ENCODE data around the gene TSPAN3. TPM values are rescaled to one million over a fixed set of nuclear protein-coding genes. Genes with fewer than 3 reads are reported as not detected.
A peak's percentile ranks its signal among the peaks of the same experiment; 100 is the strongest.

The TSPAN3 gene
- total RNA-seq, 1 experiment from 2014 or later, result 140 TPM

- H4K20me1 ChIP-seq (ENCODE audit: low read length), result no peaks in the 10 kb centered on the region
- no peaks in the 10 kb centered on the region for H3K27me3 ChIP-seq (ENCODE audit: low read length)
- CTCF ChIA-PET, result no interaction called here
- intact Hi-C loops (cut with micrococcal nuclease), result no loop called here
- peaks cover 64% of the 10 kb centered on the region for H3K79me2 ChIP-seq (ENCODE audit: low read length)
- H3K4me1 ChIP-seq (ENCODE audit: insufficient read depth, low read length), result peaks cover 31% of the 10 kb centered on the region
- H3K4me2 ChIP-seq (ENCODE audit: low read length), result no peak overlapping the region
- H3K36me3 ChIP-seq (ENCODE audit: low read depth, low read length), result peaks cover 10% of the 10 kb centered on the region
- H3K4me3 ChIP-seq (ENCODE audit: low read length), result no peak overlapping the region
- DNase-seq, result peak; percentile 15
- no peak for ATAC-seq
- POLR2A ChIA-PET (ENCODE audit: unreplicated experiment), result no interaction called here
- TF ChIP-seq EZH2phosphoT487 (IDR thresholded peaks at IDR 0.05; ENCODE audit: borderline replicate concordance, low read length) (no peak), EZH2 (IDR thresholded peaks at IDR 0.05; ENCODE audit: low read length, unreplicated experiment) (no peak)
- TF ChIP-seq, protein P1, sequence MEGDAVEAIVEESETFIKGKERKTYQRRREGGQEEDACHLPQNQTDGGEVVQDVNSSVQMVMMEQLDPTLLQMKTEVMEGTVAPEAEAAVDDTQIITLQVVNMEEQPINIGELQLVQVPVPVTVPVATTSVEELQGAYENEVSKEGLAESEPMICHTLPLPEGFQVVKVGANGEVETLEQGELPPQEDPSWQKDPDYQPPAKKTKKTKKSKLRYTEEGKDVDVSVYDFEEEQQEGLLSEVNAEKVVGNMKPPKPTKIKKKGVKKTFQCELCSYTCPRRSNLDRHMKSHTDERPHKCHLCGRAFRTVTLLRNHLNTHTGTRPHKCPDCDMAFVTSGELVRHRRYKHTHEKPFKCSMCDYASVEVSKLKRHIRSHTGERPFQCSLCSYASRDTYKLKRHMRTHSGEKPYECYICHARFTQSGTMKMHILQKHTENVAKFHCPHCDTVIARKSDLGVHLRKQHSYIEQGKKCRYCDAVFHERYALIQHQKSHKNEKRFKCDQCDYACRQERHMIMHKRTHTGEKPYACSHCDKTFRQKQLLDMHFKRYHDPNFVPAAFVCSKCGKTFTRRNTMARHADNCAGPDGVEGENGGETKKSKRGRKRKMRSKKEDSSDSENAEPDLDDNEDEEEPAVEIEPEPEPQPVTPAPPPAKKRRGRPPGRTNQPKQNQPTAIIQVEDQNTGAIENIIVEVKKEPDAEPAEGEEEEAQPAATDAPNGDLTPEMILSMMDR (conservative IDR thresholded peaks at IDR 0.05; ENCODE audit: low read depth, low read length), result no peak
- H3K27ac ChIP-seq (ENCODE audit: low read length), result no peak overlapping the region
- no peaks in the 10 kb centered on the region for H3F3A ChIP-seq (ENCODE audit: low read length, unreplicated experiment)
- no TSS peak for BruUV-seq (replicated peaks)
- no peak overlapping the region for H2AFZ ChIP-seq (ENCODE audit: low read length)
- H3K9me2 ChIP-seq (replicated peaks; ENCODE audit: low read length), result no peaks in the 10 kb centered on the region
- no peak overlapping the region for H3K9ac ChIP-seq (ENCODE audit: low read length)
- H3K9me3 ChIP-seq (ENCODE audit: low read length), result no peaks in the 10 kb centered on the region
Measured at GRCh38 chr15:77057685-77058084, 13.2 kb downstream of the TSPAN3 start.

GRCh38 chr15:77057072-77057471, 13.8 kb downstream of the TSPAN3 start:
- peaks cover 58% of the 10 kb centered on the region for H3K79me2 ChIP-seq (ENCODE audit: low read length)
- no peak overlapping the region for H3K4me3 ChIP-seq (ENCODE audit: low read length)
- no peaks in the 10 kb centered on the region for H3F3A ChIP-seq (ENCODE audit: low read length, unreplicated experiment)
- H4K20me1 ChIP-seq (ENCODE audit: low read length), result no peaks in the 10 kb centered on the region
- ATAC-seq (no peak), DNase-seq (no peak)
- ChIA-PET CTCF (no interaction called here), POLR2A (ENCODE audit: unreplicated experiment) (no interaction called here)
- H2AFZ ChIP-seq (ENCODE audit: low read length), result no peak overlapping the region
- BruUV-seq (replicated peaks), result no TSS peak
- no peak overlapping the region for H3K4me2 ChIP-seq (ENCODE audit: low read length)
- H3K4me1 ChIP-seq (ENCODE audit: insufficient read depth, low read length), result peaks cover 26% of the 10 kb centered on the region
- H3K36me3 ChIP-seq (ENCODE audit: low read depth, low read length), result peaks cover 14% of the 10 kb centered on the region
- no peaks in the 10 kb centered on the region for H3K27me3 ChIP-seq (ENCODE audit: low read length)
- intact Hi-C loops (cut with micrococcal nuclease), result no loop called here
- TF ChIP-seq EZH2phosphoT487 (IDR thresholded peaks at IDR 0.05; ENCODE audit: borderline replicate concordance, low read length), result no peak
- TF ChIP-seq EZH2 (IDR thresholded peaks at IDR 0.05; ENCODE audit: low read length, unreplicated experiment), result no peak
- TF ChIP-seq, protein P1 (conservative IDR thresholded peaks at IDR 0.05; ENCODE audit: low read depth, low read length), result no peak
- H3K9ac ChIP-seq (ENCODE audit: low read length), result no peak overlapping the region
- H3K9me3 ChIP-seq (ENCODE audit: low read length), result no peaks in the 10 kb centered on the region
- no peak overlapping the region for H3K27ac ChIP-seq (ENCODE audit: low read length)
- H3K9me2 ChIP-seq (replicated peaks; ENCODE audit: low read length), result no peaks in the 10 kb centered on the region

GRCh38 chr15:77053709-77054108, 17.2 kb downstream of the TSPAN3 start:
- BruUV-seq (replicated peaks), result no TSS peak
- H3K4me1 ChIP-seq (ENCODE audit: insufficient read depth, low read length), result peaks cover 13% of the 10 kb centered on the region
- intact Hi-C loops (cut with micrococcal nuclease), result no loop called here
- H3K4me2 ChIP-seq (ENCODE audit: low read length), result no peak overlapping the region
- POLR2A ChIA-PET (ENCODE audit: unreplicated experiment), result no interaction called here
- H3F3A ChIP-seq (ENCODE audit: low read length, unreplicated experiment), result no peaks in the 10 kb centered on the region
- H3K36me3 ChIP-seq (ENCODE audit: low read depth, low read length), result peaks cover 25% of the 10 kb centered on the region
- no peaks in the 10 kb centered on the region for H3K9me3 ChIP-seq (ENCODE audit: low read length)
- no peak overlapping the region for H3K4me3 ChIP-seq (ENCODE audit: low read length)
- H3K9me2 ChIP-seq (replicated peaks; ENCODE audit: low read length), result no peaks in the 10 kb centered on the region
- H4K20me1 ChIP-seq (ENCODE audit: low read length), result no peaks in the 10 kb centered on the region
- ATAC-seq, result no peak
- no peak for DNase-seq
- CTCF ChIA-PET, result no interaction called here
- no peak overlapping the region for H3K9ac ChIP-seq (ENCODE audit: low read length)
- TF ChIP-seq EZH2 (IDR thresholded peaks at IDR 0.05; ENCODE audit: low read length, unreplicated experiment) (no peak), EZH2phosphoT487 (IDR thresholded peaks at IDR 0.05; ENCODE audit: borderline replicate concordance, low read length) (no peak)
- TF ChIP-seq, protein P1 (conservative IDR thresholded peaks at IDR 0.05; ENCODE audit: low read depth, low read length), result no peak
- H2AFZ ChIP-seq (ENCODE audit: low read length), result no peak overlapping the region
- H3K27ac ChIP-seq (ENCODE audit: low read length), result no peak overlapping the region
- H3K27me3 ChIP-seq (ENCODE audit: low read length), result no peaks in the 10 kb centered on the region
- H3K79me2 ChIP-seq (ENCODE audit: low read length), result peaks cover 29% of the 10 kb centered on the region

Measured in PC-3 (cell line).